HG02759 (cell line): ENCODE measurements around the gene AIFM1.
A peak's percentile ranks its signal among the peaks of the same experiment; 100 is the strongest.

Experiments
- ATAC-seq: cut with Tn5 transposase; IDR thresholded peaks from one replicate; pipeline ENCODE4 v1.9.1; 2021; ENCODE audit warnings: mild to moderate bottlenecking, moderate library complexity; ENCODE audit not compliant: unreplicated experiment

AIFM1 gene

DNA sequence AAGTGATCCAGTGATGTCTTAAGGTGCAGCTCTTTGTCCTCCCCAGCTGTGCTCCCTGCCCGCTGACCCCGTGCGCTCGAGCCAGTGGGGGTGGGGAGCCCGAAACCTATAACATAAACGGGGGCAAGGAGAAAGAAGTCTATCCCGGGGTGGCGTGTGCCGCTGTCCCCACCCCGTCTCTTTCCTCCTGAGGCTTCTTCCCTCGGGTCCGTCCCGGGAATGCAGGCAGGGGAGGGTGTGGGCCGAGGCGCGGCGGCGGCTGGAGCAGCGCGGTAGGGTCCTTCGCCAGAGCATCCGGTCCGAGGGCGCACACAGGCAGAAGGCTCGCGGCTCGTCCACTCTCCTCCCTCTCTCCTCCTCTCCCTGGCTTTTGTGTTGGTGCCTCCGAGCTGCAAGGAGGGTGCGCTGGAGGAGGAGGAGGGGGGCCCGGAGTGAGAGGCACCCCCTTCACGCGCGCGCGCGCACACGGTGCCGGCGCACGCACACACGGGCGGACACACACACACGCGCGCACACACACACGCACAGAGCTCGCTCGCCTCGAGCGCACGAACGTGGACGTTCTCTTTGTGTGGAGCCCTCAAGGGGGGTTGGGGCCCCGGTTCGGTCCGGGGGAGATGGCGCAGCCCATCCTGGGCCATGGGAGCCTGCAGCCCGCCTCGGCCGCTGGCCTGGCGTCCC, 5.9 kb upstream of the AIFM1 start, which contains the start of gene RAB33A:
TSS of gene RAB33A (plus strand) at position 517 of the 681 bp plus-strand sequence. CDS start at position 618, 101 bp downstream.
- ATAC-seq = no peak

DNA sequence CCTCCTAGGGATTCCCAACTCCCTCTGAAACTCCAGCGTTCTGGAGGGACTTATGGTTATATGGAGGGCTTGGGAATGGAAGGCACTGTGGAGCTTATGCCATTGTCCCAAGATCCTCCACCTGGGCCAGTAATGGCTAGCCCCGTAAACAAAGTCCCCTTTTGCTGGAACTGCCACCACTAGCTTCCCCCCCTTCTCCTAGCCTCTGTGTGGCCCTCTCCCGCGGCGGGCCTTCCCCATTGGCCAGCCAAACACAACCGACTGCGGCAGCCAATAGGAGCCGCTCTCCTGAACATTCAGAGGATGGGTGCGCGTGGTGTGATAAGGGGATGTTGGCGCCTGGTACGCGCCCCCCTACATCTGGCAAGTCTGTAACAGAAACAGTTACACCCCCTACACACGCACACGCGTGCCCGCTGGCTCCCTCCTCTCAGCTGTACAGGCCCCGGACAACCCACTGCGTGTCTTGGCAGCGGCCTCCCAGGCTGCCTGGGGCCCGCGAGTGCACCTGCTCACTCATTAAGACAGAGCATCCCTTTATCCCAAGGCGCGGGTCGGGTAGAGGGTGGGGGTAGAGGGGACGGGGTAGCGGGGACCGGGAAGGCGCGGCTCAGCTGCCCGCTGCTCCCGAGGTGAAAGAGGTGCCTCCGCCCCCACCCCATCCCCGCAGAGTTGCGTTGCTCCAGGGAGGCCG, 5.3 kb upstream of the AIFM1 start:
- peak; percentile 78 for ATAC-seq

DNA sequence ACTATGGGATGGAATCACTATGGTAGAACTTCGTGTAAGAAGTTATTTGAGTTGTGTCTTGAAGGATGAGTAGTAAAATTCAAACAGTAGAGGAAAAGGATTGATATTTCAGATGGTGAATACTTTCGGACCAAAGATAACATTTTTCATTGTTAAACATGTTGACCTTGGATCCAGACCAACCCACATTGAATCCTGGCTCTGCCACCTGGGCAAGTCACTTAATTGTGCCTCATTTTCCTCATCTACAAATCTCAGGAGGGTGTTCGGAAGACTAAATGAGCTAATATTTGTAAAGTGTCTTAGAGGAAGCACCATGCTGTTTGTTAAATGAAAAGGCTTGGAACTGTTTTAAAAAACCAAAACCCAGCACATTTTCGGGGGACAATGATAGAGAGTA, 1.4 kb upstream of the AIFM1 start:
- no peak for ATAC-seq

DNA sequence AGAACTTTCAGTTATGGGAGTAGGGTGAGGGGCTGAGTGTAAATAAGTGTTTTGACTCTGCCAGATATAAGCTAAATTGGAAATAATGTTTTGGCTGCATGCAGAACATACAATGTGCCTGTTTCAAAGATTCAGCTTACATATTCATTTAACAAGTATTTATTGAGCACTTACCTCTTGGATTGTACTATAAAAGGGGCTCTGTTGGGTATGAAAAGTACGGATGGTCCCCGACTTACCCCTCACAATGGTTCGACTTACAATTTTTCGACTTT, 799 bp upstream of the AIFM1 start:
- ATAC-seq = no peak

DNA sequence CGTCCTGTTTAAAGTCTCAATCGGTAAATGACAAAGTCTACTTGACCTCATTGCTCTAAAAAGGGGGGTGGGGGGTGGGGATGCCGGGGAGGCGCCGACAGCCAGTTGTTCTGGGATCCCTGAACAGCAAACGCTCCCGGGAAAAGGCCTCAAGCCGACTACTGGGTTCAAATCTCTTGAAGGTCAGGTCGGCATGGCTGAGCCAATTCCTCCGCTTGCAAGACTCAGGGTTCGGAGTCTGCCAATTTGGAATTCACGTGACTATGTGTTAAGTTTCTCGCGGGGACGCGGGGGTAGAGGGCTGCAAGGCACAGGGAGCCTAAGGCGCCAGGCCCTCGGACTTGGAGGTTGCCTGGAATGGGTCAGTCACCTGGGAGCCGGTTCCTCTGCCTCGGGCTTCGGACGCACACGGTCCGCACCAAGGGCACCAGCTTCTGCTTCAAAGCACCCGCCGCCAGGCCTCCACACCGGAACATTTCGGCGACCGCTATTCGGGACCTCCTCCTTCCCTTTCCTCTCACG, 399 bp downstream of the AIFM1 start:
- ATAC-seq = no peak

DNA sequence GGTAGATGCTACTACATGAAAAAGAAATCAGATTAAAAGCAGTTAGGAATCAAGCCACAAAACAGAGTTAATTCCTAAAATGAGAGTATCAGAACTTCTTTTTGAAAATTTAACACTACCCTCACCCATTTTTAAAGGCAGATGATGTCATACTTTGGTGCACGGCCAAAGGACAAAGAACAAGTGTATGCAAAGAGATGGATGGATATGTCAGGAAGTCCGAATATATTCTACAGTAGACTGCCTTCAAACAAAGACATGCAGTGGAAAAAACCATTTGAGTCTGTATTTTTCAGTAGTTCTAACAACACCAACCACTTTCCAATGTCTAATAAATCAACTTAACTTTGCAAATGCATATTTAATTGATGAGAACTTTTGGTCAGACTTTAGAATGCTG, 2.2 kb downstream of the AIFM1 start:
- ATAC-seq = no peak

DNA sequence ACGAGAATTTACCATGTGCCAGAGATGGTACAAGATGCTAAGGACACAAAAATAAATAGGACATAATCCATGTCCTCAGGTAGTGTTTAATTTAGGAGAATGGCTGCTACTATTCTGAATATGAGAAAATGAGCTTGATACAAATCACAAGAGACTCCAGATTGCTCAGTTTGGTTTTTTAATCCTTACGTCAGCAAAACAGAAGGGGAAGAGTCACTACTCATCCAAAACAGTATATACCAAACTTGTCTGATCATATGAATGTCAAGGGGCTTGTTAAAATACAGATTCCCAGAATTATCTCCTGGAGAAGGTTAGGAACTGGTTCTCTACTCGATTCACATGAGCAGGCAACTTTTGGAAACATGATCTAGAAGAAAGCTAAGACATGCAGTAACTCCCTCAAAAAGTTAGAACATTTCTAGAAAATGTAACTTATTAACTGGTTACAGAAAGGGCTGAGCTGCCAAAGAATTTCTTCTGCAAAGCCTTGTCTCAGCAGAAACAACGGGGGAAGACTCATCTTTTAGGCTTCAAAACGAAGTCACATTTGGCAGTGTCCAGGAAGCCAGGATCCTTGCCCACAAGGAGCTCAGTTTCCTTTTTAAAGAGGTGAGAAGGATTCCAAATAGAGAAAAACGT, 3.4 kb downstream of the AIFM1 start:
- ATAC-seq = no peak

DNA sequence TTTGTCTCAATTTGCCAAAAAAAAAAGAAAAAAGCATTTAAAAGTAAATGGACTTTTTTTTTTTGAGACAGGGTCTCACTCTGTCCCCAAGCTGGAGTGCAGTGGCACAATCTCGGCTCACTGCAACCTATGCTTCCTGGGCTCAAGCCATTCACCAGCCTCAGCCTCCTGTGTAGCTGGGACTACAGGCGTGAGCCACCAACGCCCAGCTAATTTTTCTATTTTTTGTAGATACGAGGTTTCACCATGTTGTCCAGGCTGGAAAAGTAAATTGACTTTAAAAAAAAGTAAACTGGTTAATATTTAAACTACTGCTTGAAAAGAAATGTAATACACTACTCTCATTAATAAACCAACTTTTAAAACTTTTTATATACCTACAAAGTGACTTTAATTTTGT, 5.9 kb downstream of the AIFM1 start:
- no peak for ATAC-seq

DNA sequence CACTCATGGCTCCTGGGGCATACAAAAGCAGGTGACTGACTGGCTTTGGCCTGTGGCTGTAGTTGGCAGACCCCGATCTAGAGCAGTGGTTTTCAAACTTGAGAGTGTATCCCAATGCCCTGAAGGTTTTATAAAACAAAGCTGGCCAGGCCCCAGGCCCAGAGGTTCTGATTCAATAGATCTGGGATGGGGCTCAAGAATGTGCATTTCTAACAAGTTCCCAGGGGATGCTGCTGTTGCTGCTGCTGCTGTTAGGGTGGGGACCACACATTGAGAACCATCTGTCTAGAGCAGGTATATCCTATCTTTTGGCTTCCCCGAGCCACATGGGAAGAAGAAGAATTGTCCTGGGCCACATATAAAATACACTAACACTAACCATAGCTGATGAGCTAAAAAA, 7.3 kb downstream of the AIFM1 start:
- ATAC-seq = no peak

DNA sequence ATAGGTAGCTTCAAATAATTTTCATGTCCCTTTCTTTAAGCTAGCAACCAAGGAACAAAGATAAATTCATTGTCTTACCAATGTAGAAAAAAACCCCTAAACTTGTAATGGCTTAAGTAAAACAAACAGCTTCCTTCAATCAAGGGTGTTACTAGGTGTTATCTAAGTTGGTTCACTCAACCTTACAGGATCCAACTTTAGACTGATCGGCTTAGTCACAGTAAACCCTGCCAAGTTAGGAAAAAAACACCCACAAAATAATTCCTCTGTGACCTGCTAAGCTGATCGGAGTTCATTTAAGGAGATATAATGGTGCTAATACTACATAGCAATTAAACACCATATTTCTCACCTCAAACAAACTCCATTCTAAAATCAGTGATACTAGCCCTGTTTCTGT, 10.1 kb downstream of the AIFM1 start:
- no peak for ATAC-seq

DNA sequence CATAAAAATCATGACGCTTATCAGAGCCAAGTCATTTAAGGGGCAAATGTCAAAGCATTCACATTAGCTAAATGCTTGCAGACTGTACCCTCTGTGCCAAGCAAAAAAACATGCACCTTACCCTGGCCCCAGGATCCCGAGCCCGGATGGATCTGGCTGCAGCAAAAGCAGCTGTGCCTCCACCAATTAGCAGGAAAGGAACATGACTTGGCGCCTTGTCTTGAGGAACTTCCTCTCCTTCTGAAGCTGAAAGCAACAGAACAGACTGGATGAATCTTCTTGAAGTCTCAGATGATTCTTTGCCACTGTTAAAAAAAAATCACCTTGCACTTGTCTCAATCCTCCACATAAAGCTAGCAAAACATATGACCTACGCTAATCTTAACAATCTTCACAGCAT, 18.0 kb downstream of the AIFM1 start:
- ATAC-seq = no peak

DNA sequence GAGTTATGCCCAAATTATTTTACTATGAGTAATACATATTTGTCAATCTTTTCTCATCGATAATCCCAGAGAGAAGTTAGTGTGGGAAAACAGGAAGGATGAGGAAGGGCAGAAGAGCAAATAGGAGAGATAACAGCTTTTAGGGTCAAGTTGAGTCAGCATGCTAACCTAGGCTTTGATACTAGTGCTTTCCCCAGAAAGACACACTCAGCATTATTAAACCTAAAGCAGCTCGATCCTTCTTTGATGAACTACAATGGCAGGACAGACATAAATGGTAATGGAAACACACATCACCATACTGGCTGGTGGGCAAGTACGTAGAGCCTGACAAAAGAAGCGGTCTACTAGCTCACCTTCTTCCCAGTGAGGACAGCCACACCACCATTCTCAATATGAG, 20.5 kb downstream of the AIFM1 start:
- no peak for ATAC-seq

DNA sequence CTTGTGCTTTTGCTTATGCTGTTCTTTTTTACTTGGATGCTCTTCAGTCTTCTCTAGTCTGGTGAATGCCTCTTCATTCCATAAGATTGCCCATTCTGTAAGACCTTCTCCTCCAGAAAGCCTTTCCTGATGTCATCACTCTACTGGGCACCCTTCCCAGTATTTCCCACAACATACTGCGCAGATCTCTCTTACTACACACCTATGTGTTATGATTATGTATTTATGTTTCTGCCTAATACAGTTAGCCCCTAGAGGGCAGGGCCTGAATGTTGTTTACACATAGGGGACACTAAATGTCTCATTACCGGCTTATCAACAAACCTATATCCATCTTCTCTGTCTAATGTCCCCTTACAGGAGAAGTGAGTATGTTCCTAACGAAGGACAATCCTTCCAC, 21.1 kb downstream of the AIFM1 start:
- ATAC-seq = no peak

DNA sequence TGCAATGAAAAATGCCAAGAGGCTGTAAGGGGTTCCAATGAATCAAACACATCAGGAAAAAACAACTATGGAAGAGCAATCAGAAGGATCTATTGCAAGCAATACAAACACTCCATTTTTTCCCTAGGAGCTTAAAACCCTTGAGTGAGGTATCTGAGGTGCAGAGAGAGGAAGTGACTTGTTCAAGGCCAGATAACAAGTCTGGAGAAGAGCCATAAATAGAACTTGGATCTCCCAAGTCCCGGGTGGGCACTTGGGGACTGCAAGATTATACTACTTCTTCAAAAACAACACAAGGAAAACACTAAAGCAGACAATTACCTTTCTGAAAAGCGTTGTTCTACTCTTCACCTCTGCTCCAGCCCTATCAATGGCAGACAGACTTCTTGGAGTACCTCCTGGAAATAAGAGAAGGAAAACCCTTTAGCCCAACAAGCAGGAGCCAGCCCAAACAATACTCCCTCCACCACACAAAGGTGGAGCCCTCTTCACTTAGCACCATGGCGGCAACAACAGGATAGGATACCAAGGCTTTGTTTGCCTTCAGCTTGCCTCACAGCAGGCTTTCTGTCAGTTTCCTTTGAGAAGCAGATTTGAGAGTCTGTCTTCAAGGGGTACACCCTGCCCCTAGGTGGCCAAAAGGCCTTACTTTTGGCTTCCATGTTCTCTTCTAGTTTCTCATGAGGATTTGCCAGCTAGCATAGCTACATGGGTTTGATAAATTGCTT, 26.0 kb downstream of the AIFM1 start:
- no peak for ATAC-seq

DNA sequence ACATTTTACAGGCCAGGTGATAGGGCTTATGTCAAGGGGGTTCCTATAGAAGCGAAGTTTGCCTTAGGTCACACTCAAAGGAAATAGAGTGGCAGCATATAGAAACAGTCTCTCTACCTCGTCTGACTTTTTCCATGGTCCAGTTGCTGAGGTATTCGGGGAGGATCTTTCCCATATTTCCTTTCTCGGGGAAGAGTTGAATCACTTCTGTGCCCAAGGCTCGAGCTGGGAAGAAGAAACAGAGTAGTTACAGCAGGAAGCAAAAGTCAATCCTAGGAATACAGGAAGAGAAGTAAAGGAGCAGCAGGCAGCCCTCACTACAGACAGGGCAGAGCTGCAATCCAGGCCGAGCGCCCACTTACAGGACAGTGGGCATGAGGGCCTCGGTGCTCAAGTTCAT, 28.7 kb downstream of the AIFM1 start:
- ATAC-seq = no peak

DNA sequence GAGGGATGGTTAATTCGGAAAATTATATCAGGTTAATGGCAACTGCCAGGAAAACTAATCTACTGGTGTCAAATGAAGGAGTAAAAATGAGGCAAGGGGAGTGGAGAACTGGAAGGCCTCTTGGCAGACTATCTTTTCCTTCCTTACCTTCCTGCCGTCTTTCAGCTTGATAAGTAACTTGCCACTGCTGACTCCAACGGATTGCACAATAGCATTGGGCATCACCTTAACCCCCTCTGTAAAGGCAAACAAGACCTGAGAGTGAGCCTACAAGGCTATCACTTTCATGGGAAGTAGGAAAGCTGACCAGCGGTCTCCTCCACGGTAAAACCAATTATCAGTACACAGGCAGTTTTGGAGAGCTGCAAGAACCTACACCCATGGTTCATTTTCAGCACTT, 29.1 kb downstream of the AIFM1 start:
- ATAC-seq = no peak

DNA sequence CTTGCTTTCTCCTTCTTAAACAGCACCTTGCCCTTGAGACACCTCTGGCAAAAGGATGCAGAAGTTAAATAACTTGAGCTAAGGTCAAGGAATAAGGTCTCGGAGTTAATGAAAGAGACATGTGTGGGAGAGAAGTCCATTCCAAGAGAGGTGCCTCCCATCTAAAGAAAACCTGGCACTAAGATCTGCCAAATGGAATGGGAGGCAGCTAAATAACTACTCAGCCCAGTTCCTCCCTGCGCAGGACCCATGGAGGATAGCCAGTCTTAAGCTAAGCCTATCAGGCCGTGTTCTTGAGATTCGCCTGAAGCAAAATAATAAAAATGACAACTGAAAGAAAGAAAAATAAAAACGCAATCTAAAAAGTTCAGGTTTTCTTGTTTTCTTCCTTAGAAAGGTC, 34.7 kb downstream of the AIFM1 start:
- ATAC-seq = no peak

DNA sequence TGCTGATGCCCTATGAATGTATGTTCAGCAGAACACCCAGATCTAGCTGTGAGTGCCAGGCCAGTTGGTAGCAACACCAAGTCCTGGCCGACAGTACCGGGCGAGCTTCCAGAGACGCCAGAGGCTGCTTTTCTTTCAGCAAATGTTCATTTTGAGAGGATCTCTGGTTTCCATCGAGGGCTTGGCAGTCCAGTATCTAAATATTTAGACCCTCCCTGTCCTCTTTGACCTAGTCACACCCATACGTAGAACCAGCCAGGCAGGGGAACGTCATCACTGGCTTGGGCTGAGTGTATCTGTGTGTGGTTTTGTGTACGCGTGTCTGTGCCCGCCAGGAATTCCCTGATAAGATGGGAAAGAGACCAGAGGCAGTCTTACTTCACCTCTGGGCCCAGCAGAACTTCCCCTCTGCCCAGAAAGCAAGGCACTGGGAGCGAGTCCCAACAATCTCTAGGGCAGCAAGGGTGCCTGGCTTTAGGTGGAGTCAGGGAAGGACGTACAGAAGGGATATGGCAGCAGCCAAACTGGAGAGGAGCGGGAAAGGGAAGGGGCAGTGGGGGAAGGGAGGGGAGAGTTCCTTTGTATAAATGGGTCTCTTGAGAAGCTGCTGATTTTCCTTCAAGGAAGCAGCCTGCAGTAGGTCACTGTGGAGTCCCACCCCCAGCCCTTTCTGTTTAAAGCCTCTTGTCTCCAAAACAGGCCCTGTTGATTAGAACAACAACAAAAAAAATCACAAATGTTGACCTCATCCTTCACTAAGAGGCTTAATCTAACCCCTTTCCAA, 40.4 kb downstream of the AIFM1 start:
- no peak for ATAC-seq

DNA sequence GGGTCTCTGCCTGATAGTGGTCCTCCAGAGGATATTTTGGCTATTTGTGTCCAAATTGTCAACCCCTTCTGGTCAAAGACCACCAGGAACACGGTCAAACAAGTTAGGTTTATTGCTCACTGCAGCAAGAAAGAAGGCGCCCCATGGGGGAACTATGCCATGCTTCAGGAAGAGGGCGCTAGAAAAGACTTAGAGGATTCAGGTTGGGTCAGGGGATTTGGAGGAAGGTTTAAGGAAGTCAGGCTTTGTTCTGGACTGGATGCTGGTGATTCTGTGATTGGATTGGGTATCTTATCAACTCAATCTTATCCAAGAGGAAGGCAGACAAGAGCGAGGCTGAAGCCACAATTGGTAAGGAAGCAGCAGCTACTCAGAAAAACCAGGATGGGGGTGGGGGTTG, 41.1 kb downstream of the AIFM1 start:
- ATAC-seq = no peak

DNA sequence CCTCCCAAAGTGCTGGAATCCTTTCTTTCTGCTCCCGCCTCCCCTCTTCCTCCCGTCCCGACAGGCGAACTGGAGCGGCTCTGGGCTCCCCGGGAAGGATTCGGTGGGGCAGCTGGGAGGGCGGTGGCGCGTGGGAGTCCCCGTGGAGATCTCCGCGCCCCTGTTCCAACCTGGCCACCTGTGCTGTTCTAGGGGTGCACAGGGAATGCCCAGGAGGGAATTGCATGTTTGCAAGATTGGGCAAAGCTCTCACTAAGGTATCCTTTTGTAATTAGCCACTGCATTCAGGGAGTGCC, 44.2 kb downstream of the AIFM1 start:
- ATAC-seq = no peak
